A673 (cell line): ENCODE measurements around the gene USF2. TPM values are rescaled to one million over a fixed set of nuclear protein-coding genes. Genes with fewer than 3 reads are reported as not detected.

Experiments used
- BruUV-seq: library from RNA; stranded (reverse); fragments of 400-500 nt; replicated peaks from 2 replicates; lab custom pipeline; 2021; lab: Mats Ljungman, UMichigan
- CTCF ChIA-PET: fragments of 300-600 bp; sonication (Branson Sonifier 250); formaldehyde crosslinking; loops from one replicate; lab custom pipeline; 2022; ENCODE audit warnings: antibody characterized with exemption; lab: Charles Lee
- POLR2A ChIA-PET: fragments of 300-600 bp; sonication (Branson Sonifier 250); formaldehyde crosslinking; loops from one replicate; lab custom pipeline; 2022; ENCODE audit warnings: antibody characterized with exemption; ENCODE audit not compliant: low non-redundant PET; lab: Charles Lee
- DNase-seq: peaks from one replicate; pipeline ENCODE4 v3.0.0-alpha.2; 2015; ENCODE audit warnings: low spot score
- H3K27ac ChIP-seq: fragments of 200-600 bp; sonication (generic); 2 replicates; pipeline ENCODE4 v1.5.1; 2016; ENCODE audit warnings: mixed run types, low read depth, mild to moderate bottlenecking, mixed read lengths, antibody characterized with exemption, low read length; ENCODE audit not compliant: poor library complexity, severe bottlenecking
- H3K27me3 ChIP-seq: fragments of 200-600 bp; sonication (generic); replicated peaks from 2 replicates; pipeline ENCODE4 v1.6.1; 2017; ENCODE audit warnings: mixed run types, low read depth, mild to moderate bottlenecking, mixed read lengths, antibody characterized with exemption, low read length; ENCODE audit not compliant: insufficient read depth, poor library complexity
- H3K36me3 ChIP-seq: fragments of 200-600 bp; sonication (generic); 2 replicates; pipeline ENCODE4 v1.6.1; 2016; ENCODE audit warnings: mixed run types, mild to moderate bottlenecking, mixed read lengths, antibody characterized with exemption, low read length; ENCODE audit not compliant: insufficient read depth, poor library complexity, severe bottlenecking
- H3K4me1 ChIP-seq: fragments of 200-600 bp; sonication (generic); 2 replicates; pipeline ENCODE4 v1.6.1; 2017; ENCODE audit warnings: mixed run types, mild to moderate bottlenecking, mixed read lengths, antibody characterized with exemption, low read length; ENCODE audit not compliant: insufficient read depth, poor library complexity, severe bottlenecking
- H3K4me3 ChIP-seq: fragments of 200-600 bp; sonication (generic); 2 replicates; pipeline ENCODE4 v1.5.1; 2016; ENCODE audit warnings: low read depth, mixed run types, mild to moderate bottlenecking, mixed read lengths, low read length; ENCODE audit not compliant: poor library complexity, severe bottlenecking
- H3K9me3 ChIP-seq: fragments of 200-600 bp; sonication (generic); 2 replicates; pipeline ENCODE4 v1.6.1; 2016; ENCODE audit warnings: mixed run types, low read depth, mild to moderate bottlenecking, mixed read lengths, antibody characterized with exemption, low read length; ENCODE audit not compliant: poor library complexity, severe bottlenecking
- CTCF ChIP-seq: fragments of 300-800, 200-600 bp; sonication (generic); conservative IDR thresholded peaks from 2 replicates; pipeline ENCODE4 v1.5.1; 2017; ENCODE audit warnings: low read depth, mild to moderate bottlenecking, antibody characterized with exemption, low read length, moderate library complexity, mixed read lengths
- EZH2 ChIP-seq: fragments of 200-600 bp; sonication (generic); IDR thresholded peaks from 2 replicates; pipeline ENCODE4 v1.6.1; 2017; ENCODE audit warnings: borderline replicate concordance, low read depth, mild to moderate bottlenecking, mixed read lengths, antibody characterized with exemption, low read length; ENCODE audit not compliant: poor library complexity, severe bottlenecking
- intact Hi-C: fragments of 100-400 bp; cut with micrococcal nuclease; formaldehyde crosslinking; loops from one replicate; pipeline ENCODE4 v1.10.0; 2022; ENCODE audit not compliant: unreplicated experiment
- total RNA-seq: library from RNA; stranded (reverse); gene quantifications from 2 replicates; pipeline ENCODE4 v1.2.3, GENCODE V29; 2021

Gene USF2
- total RNA-seq, 1 experiment from 2014 or later = 82.0 TPM

GRCh38 chr19:35329323-35329722 is 60.6 kb downstream of the USF2 start:
- TF ChIP-seq EZH2 (no peak), CTCF (no peak)
- POLR2A ChIA-PET = no interaction called here
- H3K36me3 ChIP-seq = no peaks in the 10 kb centered on the region
- no TSS peak for BruUV-seq
- no peak for DNase-seq
- no peaks in the 10 kb centered on the region for H3K9me3 ChIP-seq
- H3K4me1 ChIP-seq = no peaks in the 10 kb centered on the region
- intact Hi-C loops = no loop called here
- H3K27ac ChIP-seq = no peak overlapping the region
- H3K27me3 ChIP-seq = peaks cover 10% of the 10 kb centered on the region
- CTCF ChIA-PET = no interaction called here
- H3K4me3 ChIP-seq = no peak overlapping the region

Other genes starting within 250 kb of the USF2 start
- gene SCN1B, start 238.5 kb upstream of the USF2 start, total RNA-seq = 2.0 and 2.3 TPM in 2 replicates
- gene HPN, start 227.2 kb upstream of the USF2 start, total RNA-seq = not detected in 2 replicates
- not detected in 2 replicates for gene FXYD3, start 153.1 kb upstream of the USF2 start, total RNA-seq
- gene LGI4, start 133.9 kb upstream of the USF2 start, total RNA-seq = not detected in 2 replicates
- gene FXYD1, start 130.1 kb upstream of the USF2 start, total RNA-seq = 0.98 TPM in 1 of 2 replicates, not detected in the other
- 0.56 and 0.85 TPM in 2 replicates for gene FXYD7, start 125.7 kb upstream of the USF2 start, total RNA-seq
- gene FXYD5, start 114.2 kb upstream of the USF2 start, total RNA-seq = 12.7 and 13.6 TPM in 2 replicates
- not detected in 2 replicates for gene FAM187B, start 40.2 kb upstream of the USF2 start, total RNA-seq
- gene LSR, start 20.0 kb upstream of the USF2 start, total RNA-seq = 1.9 and 2.9 TPM in 2 replicates
- gene HAMP, start 13.6 kb downstream of the USF2 start, total RNA-seq = 0.28 and 0.37 TPM in 2 replicates
- gene MAG, start 23.2 kb downstream of the USF2 start, total RNA-seq = not detected in 2 replicates
- gene CD22, start 60.2 kb downstream of the USF2 start, total RNA-seq = not detected in 2 replicates
- not detected in 2 replicates for gene FFAR1, start 78.9 kb downstream of the USF2 start, total RNA-seq
- gene FFAR3, start 89.5 kb downstream of the USF2 start, total RNA-seq = 0.15 TPM in 1 of 2 replicates, not detected in the other
- gene GPR42, start 102.1 kb downstream of the USF2 start, total RNA-seq = not detected in 2 replicates
- not detected in 2 replicates for gene FFAR2, start 179.3 kb downstream of the USF2 start, total RNA-seq
- not detected in 2 replicates for gene KRTDAP, start 221.5 kb downstream of the USF2 start, total RNA-seq
- gene DMKN, start 244.7 kb downstream of the USF2 start, total RNA-seq = not detected in 2 replicates